Raji (cell line): Measurements from ENCODE around the gene STK39.

Experiments used
- POLR2A ChIP-seq: IDR thresholded peaks from 2 replicates; pipeline ENCODE4 v1.6.1; 2011; ENCODE audit warnings: low read depth, low read length, control low read depth; ENCODE audit not compliant: insufficient read depth

Gene STK39

GRCh38 chr2:168247341-168248261 is at the start of gene STK39:
TSS of gene STK39 (minus strand) at chr2:168247595. CDS start at chr2:168247435, 160 bp downstream.
- TF ChIP-seq POLR2A = peak; percentile 54

DNA sequence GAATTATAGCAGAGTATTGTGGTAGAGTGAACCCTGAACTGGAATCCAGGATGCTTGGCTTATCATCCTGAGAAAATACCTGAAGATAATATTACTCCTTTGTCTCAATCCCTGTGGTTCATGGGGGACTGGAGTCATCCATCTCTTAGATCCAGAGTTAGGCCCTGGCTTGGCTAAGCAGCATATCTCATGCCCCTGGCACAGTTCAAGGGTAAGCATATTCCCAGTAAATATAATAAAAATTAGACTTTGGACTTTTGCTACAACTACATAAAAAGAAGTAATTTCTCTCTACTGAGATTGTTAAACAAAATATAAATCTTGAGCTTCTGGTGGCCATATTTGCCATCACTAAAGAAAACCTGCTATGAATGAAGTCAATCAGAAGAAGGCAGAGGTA is 47.7 kb upstream of the STK39 start:
- no peak for TF ChIP-seq POLR2A

DNA sequence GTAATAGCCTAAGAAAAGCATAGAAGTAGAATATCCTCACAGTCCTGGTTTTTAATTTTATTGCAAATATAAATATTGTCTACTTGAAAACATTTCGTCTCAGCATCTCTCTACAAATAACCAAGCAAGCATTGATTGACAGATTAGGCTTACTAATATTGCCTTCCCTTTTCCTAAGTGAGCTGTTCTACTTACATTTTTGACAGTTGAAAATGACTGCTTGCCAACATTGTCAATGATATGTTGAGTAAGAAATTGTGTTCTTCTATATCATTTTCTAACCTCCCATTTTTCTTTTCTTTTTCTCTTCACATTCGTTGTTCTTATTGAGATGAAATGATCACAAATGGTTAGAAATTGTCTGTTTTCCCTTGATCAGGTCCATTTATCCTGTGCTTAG is 47.0 kb upstream of the STK39 start:
- TF ChIP-seq POLR2A = no peak

- TF ChIP-seq POLR2A = no peak
These were observed 46.4 kb upstream of the STK39 start for GRCh38 chr2:168293766-168294165.

GRCh38 chr2:168290391-168290790 is 43.0 kb upstream of the STK39 start:
- TF ChIP-seq POLR2A = no peak

DNA sequence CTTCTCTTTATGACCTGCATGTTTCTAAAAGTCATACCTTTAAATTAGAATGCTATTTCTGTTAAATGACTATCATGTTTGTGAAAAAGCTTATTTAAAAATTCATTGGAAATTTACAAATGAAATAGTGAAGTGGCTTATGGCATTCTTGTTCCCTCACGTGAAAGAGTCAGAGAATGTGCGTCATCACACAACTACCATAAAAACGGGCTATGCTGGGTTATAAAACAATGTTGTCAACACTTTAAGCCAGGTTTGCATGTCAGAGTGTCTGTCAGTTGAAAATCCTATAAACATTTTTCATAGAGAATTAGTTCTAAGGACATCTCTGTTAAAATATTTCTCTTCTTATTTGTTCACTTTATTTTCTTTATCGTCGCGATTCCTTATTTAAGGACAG is 42.5 kb upstream of the STK39 start:
- no peak for TF ChIP-seq POLR2A

GRCh38 chr2:168286535-168286934 is 39.1 kb upstream of the STK39 start:
- TF ChIP-seq POLR2A = no peak

DNA sequence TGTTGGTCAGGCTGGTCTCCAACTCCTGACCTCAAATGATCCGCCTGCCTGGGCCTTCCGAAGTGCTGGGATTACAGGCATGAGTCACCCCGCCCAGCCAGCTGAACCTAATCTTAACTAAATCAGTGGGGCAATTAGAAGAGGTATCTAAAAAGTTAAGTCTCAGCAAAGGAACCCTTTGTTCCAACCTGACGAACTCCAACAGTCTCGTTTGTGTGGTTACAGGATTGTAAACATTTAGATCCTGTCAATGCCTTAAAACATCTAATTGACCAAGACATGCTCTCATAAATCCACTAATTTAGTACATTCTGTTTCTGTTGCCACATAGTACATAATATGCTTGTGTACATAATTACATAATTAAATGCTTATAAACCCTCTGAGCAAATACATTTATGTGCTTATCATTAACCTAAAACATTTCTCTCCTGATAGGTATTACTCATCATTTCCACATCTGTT is 31.1 kb upstream of the STK39 start:
- no peak for TF ChIP-seq POLR2A

DNA sequence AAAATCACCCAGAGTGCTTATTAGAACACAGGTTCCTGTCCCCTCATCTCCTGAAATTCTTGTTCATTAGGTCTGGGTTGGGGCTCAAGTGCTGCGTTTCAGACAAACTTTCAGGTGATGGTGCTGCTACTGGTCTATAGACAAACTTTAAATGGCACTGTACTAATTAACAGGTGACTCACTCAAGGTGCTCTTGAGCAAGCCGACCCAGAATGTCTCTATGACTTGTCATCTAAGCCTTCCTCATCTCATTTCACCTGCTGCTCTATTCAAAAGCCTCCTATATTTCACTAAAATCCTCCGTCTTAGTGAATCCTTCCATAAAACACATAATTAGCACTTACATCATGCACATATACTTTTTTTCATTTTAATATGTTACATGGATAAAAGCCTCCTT is 29.9 kb upstream of the STK39 start:
- no peak for TF ChIP-seq POLR2A

GRCh38 chr2:168272225-168272624 is 24.8 kb upstream of the STK39 start:
- TF ChIP-seq POLR2A = no peak

- no peak for TF ChIP-seq POLR2A
These were observed 9.1 kb upstream of the STK39 start for GRCh38 chr2:168256448-168256847.

DNA sequence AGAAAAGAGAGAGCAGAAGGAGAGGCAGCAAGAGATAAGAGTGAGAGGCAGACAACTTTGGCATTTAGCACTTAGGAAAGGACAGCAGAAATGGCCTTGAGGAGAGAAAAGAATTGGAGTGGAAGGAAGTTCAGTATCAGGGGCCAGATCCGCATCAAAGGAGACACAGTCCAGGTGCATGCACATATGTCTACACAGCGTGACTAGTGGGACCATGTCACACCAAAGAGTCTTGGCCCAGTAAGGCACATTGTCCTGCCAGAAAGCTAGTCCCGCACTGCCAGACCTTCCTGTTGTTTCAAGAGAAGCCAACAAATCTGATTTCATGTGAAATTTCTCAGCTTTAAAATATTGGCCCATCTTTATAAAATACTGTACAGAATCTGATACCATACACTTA is 8.5 kb upstream of the STK39 start:
- no peak for TF ChIP-seq POLR2A

- no peak for TF ChIP-seq POLR2A
These were observed 7.7 kb upstream of the STK39 start for GRCh38 chr2:168255103-168255502.

DNA sequence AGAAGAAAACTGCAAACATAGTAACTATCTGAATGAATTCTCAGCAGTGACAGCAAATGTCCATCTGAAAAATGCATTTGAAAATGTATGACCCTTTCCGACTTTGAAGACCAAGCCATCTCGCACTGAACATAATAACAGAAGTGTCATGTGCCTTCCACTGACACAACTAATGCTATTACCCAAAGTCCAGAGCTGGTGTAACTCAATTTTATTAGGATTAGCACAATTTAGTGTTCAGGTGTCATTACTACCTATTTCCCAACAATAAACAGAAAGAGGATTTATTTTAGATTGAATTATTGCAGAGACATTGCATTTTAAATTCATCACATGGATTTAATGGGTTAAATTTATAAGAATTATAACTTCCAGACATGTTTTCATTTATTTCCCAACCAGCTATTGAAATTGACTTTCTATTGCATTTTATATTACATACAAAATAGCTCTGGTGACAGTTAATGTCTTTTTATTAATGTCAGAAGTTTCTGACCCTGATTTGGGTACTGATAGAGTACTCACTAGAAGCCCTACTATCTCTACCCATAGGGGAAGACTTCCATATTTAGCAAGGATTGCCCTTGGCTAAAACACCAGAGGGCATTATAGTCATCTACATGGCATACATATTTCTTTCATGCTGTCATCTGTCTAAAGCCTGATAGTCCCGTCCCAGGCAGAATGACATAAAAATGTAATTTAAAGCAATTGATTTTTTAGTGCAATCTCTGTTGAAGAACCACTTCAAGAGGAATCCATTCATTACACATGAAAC is 7.0 kb upstream of the STK39 start:
- no peak for TF ChIP-seq POLR2A

- TF ChIP-seq POLR2A = no peak
These were observed 6.0 kb upstream of the STK39 start for GRCh38 chr2:168253379-168253778.

DNA sequence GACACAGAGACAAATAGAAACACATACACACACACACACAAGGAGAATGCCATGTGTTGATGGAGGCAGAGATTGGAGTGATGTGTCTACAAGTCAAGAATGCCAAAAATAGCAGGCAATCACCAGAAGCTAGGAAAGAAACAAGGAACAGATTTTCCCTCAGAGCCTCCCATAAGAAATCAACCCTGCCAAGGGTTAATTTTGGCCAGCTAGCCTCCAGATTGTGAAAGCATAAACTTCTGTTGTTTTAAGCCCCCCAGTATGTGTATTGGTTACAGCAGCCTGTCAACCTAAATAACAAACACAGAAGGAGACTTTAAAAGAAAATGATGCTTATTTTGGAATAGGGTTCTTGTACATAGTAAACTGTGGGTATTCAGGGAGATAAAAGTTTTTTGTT is 5.6 kb upstream of the STK39 start:
- TF ChIP-seq POLR2A = no peak

DNA sequence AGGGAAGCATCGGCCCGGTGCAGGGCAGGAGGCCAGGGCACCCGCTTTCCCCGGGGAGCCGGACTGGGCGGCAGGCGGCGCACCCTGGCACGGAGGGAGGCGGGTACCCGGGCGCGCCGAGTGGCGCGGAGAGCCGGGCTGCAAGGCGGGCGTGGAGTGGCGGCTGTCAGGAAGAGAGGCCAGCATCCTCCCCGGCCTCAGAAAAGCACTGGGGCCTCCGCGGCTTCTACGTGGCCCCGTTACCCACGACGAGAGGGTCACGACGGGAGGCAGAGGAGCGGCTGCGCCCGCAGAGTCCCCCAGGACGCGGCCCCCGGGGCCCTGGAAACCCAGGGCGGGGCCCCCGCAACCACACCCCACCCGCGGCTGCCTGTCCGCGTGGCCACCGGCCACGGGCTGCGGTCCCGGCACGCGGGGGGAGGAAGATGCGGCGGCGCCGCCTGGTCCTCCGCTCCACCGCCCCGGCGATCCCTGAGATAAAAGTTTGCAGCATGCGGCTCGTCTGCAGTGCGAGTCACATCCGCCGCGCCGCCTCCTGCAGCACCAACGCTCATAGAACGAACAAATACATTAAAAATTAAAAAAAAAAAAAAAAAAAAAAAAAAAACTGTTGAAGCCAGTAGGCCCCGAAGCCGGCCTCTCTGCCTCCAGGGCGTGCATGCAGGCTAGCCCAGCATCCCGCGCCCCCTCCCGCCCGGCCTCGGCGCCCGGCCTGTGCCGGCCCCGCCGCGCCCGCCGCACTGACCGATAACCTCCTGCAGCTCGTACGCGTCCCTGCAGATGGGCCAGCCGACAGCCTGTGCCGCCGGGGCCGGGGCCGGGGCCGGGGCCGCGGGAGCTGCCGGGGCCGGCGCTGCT is 683 bp downstream of the STK39 start:
- TF ChIP-seq POLR2A = peak; percentile 31
